Muscle layer of colon (tissue), 2 donors: Measurements from ENCODE around the gene CYB5D1.

Experiments
- H3K27ac ChIP-seq: one replicate; pipeline ENCODE4 v1.7.0; 2013; ENCODE audit warnings: low read depth, mild to moderate bottlenecking, low read length, moderate library complexity
- H3K27me3 ChIP-seq, 2 donors: one replicate each; pipeline ENCODE4 v1.7.0; 2013; ENCODE audit warnings: low read length in 2 of 2, mild to moderate bottlenecking in 2 of 2; ENCODE audit not compliant: insufficient read depth in 2 of 2, control insufficient read depth in 1 of 2
- H3K36me3 ChIP-seq: one replicate; pipeline ENCODE4 v1.7.0; 2013; ENCODE audit warnings: mild to moderate bottlenecking, low read length; ENCODE audit not compliant: insufficient read depth
- H3K4me1 ChIP-seq: one replicate; pipeline ENCODE4 v1.7.0; 2013; ENCODE audit warnings: mild to moderate bottlenecking, low read length; ENCODE audit not compliant: insufficient read depth
- H3K4me3 ChIP-seq, 2 donors: one replicate each; pipeline ENCODE4 v1.7.0; 2013; ENCODE audit warnings: low read length in 2 of 2, low read depth in 1 of 2, mild to moderate bottlenecking in 1 of 2, moderate library complexity in 1 of 2
- H3K9ac ChIP-seq: one replicate; pipeline ENCODE4 v1.7.0; 2013; ENCODE audit warnings: low read length
- H3K9me3 ChIP-seq: one replicate; pipeline ENCODE4 v1.7.0; 2013; ENCODE audit warnings: mild to moderate bottlenecking, low read length
- donor health status: abdominal sarcoma.
- donor health status: Adenocarcinoma of cecum.

CYB5D1 gene

GRCh38 chr17:7903154-7904103 is 45.6 kb downstream of the CYB5D1 start:
- Histone ChIP-seq H3K4me3 (no peak overlapping the region), H3K27me3 (no peaks in the 10 kb centered on the region), H3K4me1 (no peaks in the 10 kb centered on the region), H3K36me3 (peaks cover 96% of the 10 kb centered on the region), H3K9me3 (no peaks in the 10 kb centered on the region), H3K27ac (no peak overlapping the region), H3K9ac (no peak overlapping the region)

GRCh38 chr17:7909089-7909488 is 51.3 kb downstream of the CYB5D1 start:
- Histone ChIP-seq H3K27me3 (no peaks in the 10 kb centered on the region), H3K27ac (no peak overlapping the region), H3K9ac (no peak overlapping the region), H3K4me1 (no peaks in the 10 kb centered on the region), H3K4me3 (no peak overlapping the region), H3K9me3 (no peaks in the 10 kb centered on the region), H3K36me3 (peaks cover 82% of the 10 kb centered on the region)

GRCh38 chr17:7910281-7910680 is 52.5 kb downstream of the CYB5D1 start:
- Histone ChIP-seq H3K27ac (no peak overlapping the region), H3K9me3 (no peaks in the 10 kb centered on the region), H3K9ac (no peak overlapping the region), H3K27me3 (no peaks in the 10 kb centered on the region), H3K4me3 (no peak overlapping the region), H3K4me1 (peaks cover 5% of the 10 kb centered on the region), H3K36me3 (peaks cover 70% of the 10 kb centered on the region)

- Histone ChIP-seq H3K9me3 (no peaks in the 10 kb centered on the region), H3K4me1 (peaks cover 6% of the 10 kb centered on the region), H3K27ac (no peak overlapping the region), H3K27me3 (no peaks in the 10 kb centered on the region), H3K36me3 (peaks cover 65% of the 10 kb centered on the region), H3K9ac (no peak overlapping the region), H3K4me3 (no peak overlapping the region)
Observed at GRCh38 chr17:7910711-7911110, 52.9 kb downstream of the CYB5D1 start.

GRCh38 chr17:7911116-7911515 is 53.3 kb downstream of the CYB5D1 start:
- Histone ChIP-seq H3K36me3 (peaks cover 61% of the 10 kb centered on the region), H3K9me3 (no peaks in the 10 kb centered on the region), H3K27me3 (no peaks in the 10 kb centered on the region), H3K9ac (no peak overlapping the region), H3K4me1 (peaks cover 6% of the 10 kb centered on the region), H3K4me3 (no peak overlapping the region), H3K27ac (no peak overlapping the region)
